NT2/D1 (cell line): ENCODE results near the gene SMARCC2.

Experiments used
- DNase-seq: peaks from one replicate; pipeline ENCODE4 v3.0.0-alpha.2; 2011; ENCODE audit warnings: low read depth, low spot score
- H3K27me3 ChIP-seq: 2 replicates; pipeline ENCODE4 v1.6.0; 2011; ENCODE audit warnings: mild to moderate bottlenecking; ENCODE audit not compliant: insufficient read length, insufficient read depth
- H3K36me3 ChIP-seq: 2 replicates; pipeline ENCODE4 v1.6.1; 2011; ENCODE audit warnings: mild to moderate bottlenecking, low read length, mixed read lengths; ENCODE audit not compliant: insufficient read depth, insufficient read length
- H3K4me1 ChIP-seq: 2 replicates; pipeline ENCODE4 v1.5.1; 2011; ENCODE audit not compliant: insufficient read depth, insufficient read length
- H3K4me3 ChIP-seq: 2 replicates; pipeline ENCODE4 v1.5.1; 2011; ENCODE audit warnings: low read depth; ENCODE audit not compliant: insufficient read length
- H3K9ac ChIP-seq: 2 replicates; pipeline ENCODE4 v1.6.0; 2011; ENCODE audit warnings: low read depth; ENCODE audit not compliant: insufficient read length
- H3K9me3 ChIP-seq: 2 replicates; pipeline ENCODE4 v1.5.1; 2011; ENCODE audit warnings: mild to moderate bottlenecking, low read length; ENCODE audit not compliant: insufficient read depth
- SUZ12 ChIP-seq: IDR thresholded peaks from 2 replicates; pipeline ENCODE4 v1.6.1; 2011; ENCODE audit not compliant: insufficient read length, insufficient read depth; ENCODE audit errors: extremely low read depth
- YY1 ChIP-seq: IDR thresholded peaks from 2 replicates; pipeline ENCODE4 v1.6.1; 2011; ENCODE audit not compliant: insufficient read length, insufficient read depth
- ZNF274 ChIP-seq: IDR thresholded peaks from 2 replicates; pipeline ENCODE4 v1.6.1; 2011; ENCODE audit warnings: mild to moderate bottlenecking, low read depth, low read length

The SMARCC2 gene

DNA sequence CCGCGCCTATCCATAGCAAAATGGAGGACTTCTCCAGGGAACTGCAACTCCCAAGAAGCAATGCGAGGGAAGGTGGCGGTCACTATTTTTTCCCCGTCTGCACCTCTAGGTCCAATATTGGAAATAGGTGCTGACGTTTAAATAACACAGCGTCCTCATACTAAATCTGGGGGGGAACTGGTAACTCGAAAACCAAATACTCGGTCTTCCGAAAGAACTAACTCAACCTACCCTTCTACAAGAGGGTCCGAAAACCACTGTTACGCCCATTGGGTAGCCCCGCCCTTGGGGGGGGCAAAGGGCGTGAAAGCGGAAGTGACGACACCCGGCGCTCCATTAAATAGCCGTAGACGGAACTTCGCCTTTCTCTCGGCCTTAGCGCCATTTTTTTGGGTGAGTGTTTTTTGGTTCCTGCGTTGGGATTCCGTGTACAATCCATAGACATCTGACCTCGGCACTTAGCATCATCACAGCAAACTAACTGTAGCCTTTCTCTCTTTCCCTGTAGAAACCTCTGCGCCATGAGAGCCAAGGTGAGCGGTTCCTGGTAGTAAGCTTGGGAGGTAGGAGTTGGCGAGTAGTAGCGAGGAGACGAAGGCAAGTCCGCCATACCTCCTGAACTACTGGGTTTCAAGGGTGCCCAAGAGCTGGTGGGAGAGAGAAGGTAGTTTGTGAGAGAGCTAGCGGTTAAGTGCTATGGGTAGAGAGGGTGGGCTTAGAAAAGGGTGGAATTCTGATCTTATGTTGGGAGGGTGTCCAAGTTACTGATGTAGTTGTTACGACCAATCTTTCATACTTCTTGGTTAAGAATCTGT lies 72.8 kb downstream of the SMARCC2 start, which contains the start of gene RPL41:
RPL41 (plus strand) TSS at position 367 of the 815 bp plus-strand sequence.
- H3K36me3 ChIP-seq, result peaks cover 53% of the 10 kb centered on the region

DNA sequence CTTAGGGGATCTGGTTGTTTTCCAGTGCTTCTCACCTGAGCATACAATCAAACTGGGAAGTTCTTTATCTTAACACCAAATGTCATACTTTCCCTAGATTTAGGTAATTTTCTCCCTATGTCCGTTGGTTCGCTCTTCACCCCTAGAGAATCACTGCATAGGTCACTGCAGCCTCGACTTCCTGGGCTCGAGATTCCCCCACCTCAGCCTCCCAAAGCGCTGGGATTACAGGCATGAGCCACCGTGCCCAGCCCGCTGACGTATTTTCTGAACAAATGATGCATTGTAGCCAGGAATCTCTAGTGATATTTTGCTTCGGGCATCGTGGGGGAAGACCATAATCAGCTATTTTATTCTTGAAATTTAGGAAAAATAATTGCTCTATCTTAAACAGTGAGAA lies 74.0 kb downstream of the SMARCC2 start:
- no peaks in the 10 kb centered on the region for H3K9me3 ChIP-seq
- H3K36me3 ChIP-seq, result peaks cover 53% of the 10 kb centered on the region
- no peaks in the 10 kb centered on the region for H3K27me3 ChIP-seq
- TF ChIP-seq SUZ12 (no peak), ZNF274 (no peak), YY1 (no peak)
- H3K4me1 ChIP-seq, result no peaks in the 10 kb centered on the region
- peak overlapping the region; percentile 91 for H3K4me3 ChIP-seq
- H3K9ac ChIP-seq, result peak overlapping the region; percentile 99
- no peak for DNase-seq

More for the DNA sequence above, 72.8 kb downstream of the SMARCC2 start, which contains the start of gene RPL41:
- H3K9me3 ChIP-seq, result no peaks in the 10 kb centered on the region
- DNase-seq, result peak; percentile 93
- H3K4me3 ChIP-seq, result peak within 1 kb of the TSS; percentile 91
- peak; percentile 49 for TF ChIP-seq YY1
- TF ChIP-seq SUZ12, result no peak
- H3K4me1 ChIP-seq, result no peaks in the 10 kb centered on the region
- H3K27me3 ChIP-seq, result no peaks in the 10 kb centered on the region
- H3K9ac ChIP-seq, result peak within 1 kb of the TSS; percentile 99

DNA sequence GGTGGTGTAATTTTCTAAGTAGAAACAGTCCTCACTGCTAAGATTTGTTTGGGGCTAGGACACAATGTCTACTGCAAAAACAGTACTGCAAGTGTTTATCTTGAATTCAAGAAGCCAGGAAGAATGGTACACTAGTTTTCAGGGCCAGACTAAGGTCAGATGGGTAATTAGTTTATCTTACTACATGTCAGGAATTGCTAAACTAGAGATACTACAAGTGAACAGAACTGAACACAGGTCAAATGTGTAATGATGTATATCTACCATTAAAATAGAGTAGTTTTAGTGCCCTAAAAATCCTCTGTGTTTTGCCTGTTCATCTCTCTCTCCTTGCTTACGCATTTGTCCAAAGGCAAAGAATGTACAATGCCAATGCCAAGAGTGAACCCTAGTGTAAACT lies 75.2 kb downstream of the SMARCC2 start:
- H3K9me3 ChIP-seq, result no peaks in the 10 kb centered on the region
- H3K27me3 ChIP-seq, result no peaks in the 10 kb centered on the region
- no peak overlapping the region for H3K4me3 ChIP-seq
- H3K4me1 ChIP-seq, result no peaks in the 10 kb centered on the region
- no peak for DNase-seq
- TF ChIP-seq YY1 (no peak), SUZ12 (no peak), ZNF274 (no peak)
- H3K9ac ChIP-seq, result no peak overlapping the region
- peaks cover 62% of the 10 kb centered on the region for H3K36me3 ChIP-seq
